GM18511 (cell line): Measurements from ENCODE around the gene SDK2.
"Not testable (repeated sequence)": the region's sequence is repeated elsewhere in the genome, so short reads cannot be mapped to it uniquely, and the experiment has no call there.

Experiments
- ATAC-seq: cut with Tn5 transposase; IDR thresholded peaks from one replicate; pipeline ENCODE4 v1.9.1; 2021; ENCODE audit warnings: mild to moderate bottlenecking, moderate library complexity; ENCODE audit not compliant: unreplicated experiment

SDK2 gene

DNA sequence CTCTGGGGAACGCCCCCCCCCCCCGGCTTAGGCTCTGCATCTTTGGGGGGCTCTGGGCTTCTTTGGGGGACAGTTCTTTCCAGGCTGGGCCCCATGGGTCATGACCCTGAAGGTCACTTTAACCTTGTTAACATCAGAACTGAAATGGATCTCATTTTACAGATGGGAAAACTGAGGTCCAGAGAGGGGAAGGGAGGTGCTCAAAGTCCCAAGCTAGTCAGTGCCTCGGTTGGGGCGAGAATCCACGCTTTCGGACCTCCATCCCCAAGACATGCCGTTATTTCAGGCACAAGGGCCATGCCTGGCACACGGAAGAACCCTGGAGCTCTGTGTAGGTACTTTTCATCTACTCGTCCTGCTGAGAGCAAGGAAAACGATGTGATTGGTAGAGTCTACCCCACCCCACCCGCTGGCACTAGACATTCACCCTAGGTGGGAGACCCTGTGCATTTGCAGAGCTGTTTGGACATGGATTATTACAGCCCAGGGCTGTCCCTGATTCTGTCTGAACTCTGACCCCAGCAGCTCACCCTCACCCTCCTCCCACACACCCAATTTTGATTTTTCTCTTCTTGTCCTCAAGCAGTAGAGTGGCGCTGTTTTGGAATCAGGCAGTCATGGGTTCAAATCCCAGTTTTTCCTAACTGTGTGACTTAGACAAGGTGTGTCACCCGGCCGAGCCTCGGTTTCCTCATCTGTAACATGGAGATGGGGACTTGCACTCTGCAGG, 177.4 kb downstream of the SDK2 start:
- ATAC-seq: no peak

DNA sequence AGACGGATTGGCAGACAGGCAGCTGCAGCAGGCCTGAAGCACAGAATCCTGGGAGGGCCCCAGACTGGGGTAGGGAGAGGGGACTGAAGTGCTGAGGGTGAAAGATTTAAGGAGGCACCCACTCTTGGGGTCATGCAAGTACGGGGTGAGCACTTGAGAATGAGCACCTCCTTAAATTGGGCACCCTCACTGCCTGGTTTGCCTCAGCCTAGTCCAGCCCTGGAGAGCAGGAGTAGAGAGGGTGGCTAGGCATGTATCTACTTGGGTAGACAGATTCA, 178.4 kb downstream of the SDK2 start:
- no peak for ATAC-seq

DNA sequence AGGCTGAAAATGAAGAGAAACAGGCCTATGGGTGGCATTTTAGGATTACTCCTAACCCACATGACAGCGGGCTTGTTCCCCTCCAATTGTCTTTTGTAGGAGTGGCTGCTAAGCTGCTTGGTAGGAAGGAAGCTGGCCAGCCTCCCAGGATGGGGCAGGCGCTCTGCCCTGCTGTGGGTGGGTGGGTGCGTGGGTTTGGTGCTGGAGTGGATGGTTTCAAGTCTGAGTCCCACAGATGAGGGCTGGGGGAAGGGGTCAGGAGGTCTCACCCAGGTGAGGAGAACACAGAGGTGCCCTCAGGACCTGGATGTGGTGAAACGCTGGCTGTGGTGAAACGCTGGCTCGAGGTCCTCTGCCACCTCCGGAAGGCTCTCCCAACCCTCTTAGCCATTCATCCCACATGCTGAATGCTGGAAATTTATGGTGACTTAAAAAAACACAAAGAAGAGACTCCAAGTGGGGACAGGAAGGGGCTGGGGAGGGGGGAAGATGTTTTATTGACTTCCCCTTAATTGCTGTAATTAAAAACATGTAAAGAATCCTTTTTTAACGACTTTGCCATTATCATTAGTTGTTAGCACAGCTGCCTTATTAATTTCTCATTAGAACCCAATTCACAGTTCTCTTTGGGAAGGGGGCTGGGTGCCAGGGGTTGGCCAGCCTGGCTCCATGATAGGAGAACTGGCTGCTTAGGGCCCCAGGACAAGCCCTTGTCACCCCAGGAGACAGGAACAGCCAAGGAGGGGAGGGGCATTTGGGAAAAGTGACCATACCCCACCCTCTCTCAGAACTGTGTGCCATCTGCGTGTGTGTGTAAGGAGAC, 178.9 kb downstream of the SDK2 start:
- no peak for ATAC-seq

DNA sequence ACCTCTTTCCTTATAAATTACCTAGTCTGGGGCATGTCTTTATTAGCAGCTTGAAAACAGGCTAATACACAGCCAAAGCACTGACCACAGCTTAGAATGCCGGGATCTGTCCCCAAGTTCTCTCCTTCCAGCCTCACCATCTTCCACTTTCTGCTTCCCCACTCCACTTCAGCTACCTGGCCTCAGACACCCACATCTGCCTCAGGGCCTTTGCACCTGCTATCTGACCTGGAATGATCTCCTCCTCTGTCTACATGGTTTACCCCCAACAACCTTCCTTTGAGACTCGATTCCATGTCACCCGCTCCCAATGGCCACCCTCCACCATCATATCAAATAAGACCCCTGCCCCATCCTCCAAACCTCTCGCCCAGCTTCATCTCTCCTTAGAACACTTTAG, 179.8 kb downstream of the SDK2 start:
- no peak for ATAC-seq

DNA sequence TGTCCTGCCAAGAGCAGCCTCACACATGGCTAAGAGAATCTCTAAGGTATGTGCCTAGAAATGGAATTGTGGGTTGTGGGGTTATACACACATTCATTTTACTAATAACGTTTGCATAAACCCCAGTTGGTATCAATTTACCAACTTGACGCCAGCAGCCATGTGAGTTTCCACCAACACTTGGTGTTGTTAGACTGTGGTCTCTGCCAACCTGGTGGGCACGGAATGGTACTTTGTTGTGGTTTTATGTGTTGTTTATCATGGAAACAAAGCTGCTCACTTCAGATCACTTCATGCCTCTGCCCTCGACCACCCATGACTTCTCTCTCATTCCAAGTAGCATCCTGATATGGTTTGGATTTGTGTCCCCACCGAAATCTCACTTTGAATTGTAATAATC, 180.4 kb downstream of the SDK2 start:
- no peak for ATAC-seq

DNA sequence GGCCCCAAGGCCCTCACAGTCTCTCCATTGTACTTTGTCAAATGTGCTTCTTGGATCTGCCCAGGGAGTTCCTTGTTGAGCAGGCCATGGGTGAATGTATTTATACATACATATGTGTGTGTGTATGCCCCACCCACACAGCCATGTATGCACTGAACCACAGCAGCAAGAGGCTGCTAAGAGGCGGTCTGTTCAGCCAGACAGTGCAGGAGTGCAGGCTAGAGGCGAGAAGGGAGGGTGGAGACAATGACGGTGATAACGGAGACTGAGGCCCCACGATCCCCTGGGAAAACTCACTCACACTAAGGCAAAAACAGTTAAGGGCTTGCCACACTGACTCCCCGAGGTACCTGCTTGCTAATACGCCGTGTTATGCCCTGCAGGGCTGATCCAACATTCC, 181.4 kb downstream of the SDK2 start:
- no peak for ATAC-seq

DNA sequence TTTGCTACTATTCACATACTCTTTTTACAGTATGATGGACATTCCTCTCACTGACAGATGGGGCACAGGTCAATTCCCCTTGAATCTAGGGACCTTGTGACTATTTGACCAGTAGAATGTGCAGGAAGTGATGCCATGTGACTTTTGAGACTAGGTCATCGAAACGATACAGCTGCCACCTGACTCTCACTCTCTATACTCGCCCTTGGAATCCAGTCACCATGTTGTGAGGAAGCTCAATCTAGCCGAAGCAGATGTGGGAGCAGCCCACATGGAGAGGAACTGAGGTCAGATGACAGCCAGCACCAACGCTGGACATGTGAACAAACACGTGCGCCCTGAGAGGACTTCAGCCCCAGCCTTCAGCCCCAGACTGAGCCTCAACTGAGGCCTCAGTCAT, 184.3 kb downstream of the SDK2 start:
- ATAC-seq: no peak

DNA sequence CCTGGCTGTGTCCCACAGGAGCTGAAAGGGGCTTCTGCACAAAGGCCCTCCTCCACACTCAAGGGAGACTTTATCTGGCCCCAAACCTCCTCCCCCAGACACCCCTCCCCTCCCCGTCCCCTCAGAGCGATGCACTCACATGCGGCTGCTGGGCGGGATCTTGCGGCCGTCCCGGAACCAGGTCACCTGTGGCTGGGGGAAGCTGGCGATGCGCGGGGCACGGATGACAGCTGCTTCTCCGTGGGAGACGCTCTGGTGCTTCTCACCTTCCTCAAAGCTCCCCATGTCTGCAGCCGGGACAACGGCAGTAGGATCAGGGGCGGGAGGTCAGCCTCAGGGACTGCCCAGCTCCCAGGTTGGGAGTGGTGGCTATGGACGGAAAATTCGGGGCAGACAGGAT, 188.5 kb downstream of the SDK2 start:
- ATAC-seq: no peak

DNA sequence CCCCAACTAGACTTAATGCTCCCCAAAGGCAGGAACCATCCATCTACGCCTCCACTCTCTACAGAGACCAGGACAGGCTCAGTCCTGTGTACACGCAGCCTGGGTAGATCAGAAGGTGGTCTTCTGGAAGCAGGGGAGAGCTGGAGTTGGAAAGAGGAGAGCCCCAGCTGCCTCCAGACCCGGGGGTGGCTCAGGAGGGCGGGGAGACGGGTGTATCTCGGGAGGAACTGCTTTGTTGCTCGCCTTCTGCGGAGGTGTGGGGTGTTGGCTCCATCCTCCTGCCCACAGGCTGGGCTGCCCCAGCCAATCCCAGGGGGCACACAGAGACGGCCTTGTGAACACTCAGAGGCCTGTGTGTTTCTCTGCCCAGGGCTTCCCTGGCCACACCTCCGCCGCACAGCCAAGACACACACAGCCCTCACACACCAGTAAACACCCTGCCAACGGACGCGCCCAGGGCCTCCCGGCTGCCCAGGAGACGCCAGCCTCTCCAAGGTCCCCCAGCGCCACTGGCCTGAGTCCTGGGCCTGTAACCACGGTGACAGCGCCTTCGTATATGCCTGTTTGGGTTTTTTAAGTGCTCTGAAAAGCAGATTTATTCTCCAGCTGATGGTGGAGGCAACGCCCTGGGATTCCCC, 189.1 kb downstream of the SDK2 start:
- ATAC-seq: no peak

DNA sequence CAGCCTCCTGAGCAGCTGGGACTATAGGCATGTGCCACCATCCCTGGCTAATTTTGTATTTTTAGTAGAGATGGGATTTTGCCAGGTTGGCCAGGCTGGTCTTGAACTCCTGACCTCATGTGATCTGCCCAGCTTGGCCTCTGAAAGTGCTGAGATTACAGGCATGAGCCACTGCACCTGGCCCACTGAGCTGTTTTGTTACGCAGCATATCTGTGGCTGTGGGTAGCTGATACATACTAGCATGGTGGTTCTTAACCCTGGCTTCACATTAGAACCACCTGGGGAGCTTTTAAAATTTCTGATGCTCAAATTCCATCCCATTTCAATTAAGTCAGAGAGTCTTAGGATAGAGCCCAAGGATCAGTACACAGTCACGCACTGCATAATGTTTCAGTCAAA, 190.8 kb downstream of the SDK2 start:
- ATAC-seq: not testable (repeated sequence)

DNA sequence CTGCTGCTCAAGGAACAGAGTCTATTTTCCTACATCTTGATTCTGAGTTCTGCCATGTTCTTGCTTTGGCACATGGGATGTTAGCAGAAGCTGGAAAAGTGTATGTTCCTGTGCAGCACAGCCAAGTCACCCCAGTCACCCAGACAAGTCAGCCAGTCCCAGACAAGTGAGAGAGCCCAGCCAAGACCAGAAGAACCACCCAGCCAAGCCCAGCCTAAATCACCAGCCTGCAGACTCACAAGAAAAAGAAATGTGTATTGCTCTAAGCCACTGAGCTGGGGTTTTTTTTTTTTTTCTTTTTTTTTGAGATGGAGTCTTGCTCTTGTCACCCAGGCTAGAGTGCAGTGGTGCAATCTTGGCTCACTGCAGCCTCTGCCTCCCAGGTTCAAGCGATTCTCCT, 191.2 kb downstream of the SDK2 start:
- ATAC-seq: no peak

DNA sequence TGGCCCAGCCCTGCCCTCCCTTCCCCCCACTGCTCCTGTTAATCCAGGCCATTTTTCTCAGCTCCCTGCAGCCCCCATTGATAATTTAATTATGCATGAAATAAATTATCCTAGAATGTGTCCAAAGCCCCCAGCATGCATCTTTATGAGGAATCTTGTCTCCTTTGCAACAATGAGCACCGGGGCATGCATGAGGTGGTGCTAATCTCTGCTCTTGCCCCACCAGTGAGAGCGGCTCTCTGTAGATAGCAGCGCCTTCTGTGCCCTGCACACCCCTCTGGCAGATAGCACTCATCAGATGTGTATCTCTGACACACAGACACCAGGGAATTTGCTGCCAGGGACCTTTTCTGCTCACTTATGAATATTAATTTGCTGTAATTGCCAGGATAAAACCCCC, 192.2 kb downstream of the SDK2 start:
- no peak for ATAC-seq

DNA sequence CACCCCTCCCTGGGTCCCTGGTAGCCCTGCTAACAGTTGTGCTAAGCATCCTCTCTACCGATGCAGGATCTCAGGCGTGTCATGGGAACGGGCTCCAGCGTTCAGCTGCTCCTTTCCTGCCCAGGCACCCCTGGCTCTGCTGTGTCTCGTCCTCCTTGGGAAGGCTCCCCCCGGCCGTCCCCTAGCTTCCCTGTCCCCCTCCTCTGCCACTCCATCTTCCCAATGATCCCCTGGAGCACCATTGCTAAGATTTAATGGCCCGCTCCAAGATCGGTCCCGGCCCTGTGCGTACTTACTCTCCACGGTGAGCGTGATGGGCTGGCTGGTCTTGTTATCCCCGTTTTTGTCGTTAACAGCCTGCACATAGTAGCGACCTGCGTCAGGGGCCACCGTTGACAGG, 196.9 kb downstream of the SDK2 start:
- no peak for ATAC-seq

DNA sequence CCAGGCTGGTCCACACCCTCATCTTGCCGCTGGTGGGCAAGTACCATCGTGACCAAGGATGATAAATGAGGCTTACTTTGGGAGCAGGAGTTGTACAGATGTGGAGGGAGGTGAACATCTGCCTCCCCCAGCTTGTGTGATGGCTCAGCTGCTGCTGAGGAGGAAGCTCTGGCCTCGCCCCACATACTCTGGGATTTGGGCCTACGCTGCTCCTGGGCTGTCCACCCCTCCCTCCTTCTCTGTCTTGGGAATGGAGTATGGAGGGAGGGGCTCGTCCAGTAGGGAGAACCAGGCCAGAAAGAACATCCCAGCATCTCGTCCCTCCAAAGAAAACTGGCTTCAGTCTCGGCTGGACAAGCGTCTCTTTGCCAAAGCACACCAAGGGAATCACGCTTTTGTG, 197.6 kb downstream of the SDK2 start:
- no peak for ATAC-seq

DNA sequence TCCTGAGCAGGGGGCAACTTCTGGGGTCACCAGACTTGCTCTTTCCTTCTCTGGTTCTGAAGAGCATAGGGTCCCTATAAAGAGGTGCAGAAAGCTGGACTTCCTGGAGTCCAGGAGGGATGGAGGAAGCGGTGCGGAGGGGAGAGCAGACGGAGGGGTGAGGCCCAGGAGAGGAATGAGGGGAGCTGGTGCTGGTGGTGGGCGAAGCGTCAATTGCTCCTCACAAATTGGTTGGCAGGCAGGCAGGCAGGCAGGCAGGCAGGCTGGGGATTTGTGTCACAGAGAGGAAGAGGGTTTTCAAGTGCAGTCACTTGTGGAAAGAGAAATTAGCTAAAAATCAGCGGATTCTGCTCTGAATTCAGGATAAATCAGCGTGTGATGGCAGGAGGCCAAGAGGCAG, 198.8 kb downstream of the SDK2 start:
- no peak for ATAC-seq

DNA sequence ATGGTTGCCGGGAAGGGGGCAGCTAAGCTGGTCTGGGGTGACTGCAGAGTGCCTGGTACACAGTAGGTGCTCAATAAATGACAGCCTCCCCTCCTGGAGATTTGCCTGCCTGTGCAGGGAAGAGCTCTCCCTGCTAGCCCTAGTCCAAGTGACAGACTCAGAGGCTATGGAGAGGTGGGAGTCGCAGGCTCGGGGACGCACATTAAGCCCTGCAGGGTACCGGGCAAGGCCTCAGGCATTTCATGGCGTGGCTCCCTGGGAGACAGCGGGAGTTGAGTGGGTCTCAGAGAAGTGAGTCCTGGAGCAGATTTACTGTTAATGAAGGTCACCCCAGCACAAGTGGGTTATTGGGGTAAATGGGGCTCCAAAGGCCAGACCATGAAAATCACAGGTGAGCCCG, 200.2 kb downstream of the SDK2 start:
- ATAC-seq: no peak

DNA sequence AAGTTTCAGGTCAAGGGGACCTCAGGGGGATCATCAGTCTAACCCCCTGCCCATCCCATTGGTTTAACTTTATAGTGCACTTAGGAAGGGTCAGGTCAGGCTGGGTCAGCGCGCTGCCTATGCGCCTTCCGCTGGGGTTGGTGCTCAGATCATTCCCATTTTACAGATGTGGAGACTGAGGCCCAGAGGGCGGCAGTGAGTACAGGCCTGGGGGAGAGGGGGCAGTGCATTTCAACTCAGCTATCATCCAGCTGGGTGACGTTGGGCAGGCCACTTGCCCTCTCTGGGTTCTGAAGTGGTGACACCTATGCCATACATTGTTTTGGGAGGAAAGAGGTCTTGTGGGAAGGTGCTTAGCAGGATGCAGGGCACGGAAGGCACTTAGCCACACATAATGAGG, 204.6 kb downstream of the SDK2 start:
- ATAC-seq: no peak

DNA sequence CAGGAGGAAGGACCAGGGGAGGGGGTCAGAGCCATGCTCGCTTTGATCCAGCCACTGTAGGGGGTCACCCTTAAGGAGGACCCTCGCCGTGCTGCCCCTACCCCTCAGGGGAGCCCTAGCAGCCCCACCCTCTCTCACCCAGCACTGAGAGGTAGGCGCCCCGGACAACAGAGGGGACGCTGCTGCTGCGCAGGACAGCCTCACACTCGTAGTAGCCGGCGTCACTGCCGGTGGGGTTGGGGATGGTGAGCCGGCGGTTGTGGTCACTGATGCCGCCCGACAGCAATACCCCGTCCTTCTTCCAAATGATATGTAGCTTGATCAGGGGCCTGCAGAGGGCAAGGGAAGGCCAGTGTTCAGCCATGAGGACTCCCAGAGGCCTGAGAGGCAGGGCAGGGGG, 206.4 kb downstream of the SDK2 start:
- no peak for ATAC-seq

DNA sequence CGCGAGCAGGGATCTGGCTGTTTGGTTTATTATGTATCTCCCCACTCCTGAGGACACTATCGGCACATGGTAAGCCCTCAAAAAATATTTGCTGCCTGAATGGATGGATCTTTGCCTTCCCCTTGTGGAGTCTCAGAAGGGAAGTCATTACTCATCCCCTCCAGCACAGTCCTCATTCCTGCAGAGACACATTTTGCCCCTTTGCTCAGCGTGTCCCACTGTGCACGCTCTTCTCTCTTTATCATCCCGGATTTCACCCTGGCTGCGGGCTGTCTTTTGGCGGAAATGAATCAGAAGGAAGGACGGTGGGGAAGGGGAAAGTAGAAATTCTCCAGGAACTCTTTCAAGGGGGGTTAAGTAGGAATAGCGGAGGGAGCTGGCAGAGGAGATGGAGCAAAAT, 207.3 kb downstream of the SDK2 start:
- no peak for ATAC-seq

DNA sequence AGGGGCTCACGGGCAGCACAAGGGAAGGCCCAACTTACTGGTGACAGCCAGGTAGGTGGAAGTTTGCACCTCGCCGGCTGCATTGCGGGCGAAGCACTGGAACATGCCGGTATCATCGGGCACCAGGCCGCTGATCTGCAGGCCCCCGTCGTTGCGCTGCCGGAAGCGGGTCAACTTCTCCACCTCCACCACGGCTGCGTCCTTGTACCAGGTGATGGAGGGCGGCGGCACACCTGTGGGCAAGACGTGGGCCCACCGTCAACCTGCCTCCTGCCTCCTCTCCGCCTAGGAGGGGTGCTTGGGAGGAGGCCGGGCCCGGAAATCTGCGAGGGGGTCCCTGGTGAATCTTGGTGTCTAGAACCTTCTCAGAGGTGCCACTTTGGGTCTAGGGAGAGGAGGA, 208.8 kb downstream of the SDK2 start:
- ATAC-seq: no peak

DNA sequence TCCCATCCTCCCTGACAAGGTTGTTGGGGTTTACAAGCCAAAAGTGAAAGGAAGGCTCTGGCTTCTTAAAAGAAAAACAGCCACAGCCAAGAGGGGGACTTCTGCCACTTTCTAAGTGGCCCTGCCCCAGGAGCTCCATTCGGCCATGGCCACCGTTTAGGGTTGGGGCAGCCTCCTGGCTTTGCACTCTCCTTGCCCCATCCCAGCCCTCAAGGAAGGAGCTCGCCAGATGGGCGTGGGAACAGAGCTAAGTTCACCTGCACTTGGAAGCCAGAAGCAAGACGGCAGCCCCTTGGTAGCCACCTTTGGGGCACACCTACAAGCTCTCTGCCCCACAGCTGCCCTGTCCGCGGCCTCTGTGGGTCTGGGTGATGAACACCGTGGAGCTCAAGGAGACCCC, 210.1 kb downstream of the SDK2 start:
- no peak for ATAC-seq

DNA sequence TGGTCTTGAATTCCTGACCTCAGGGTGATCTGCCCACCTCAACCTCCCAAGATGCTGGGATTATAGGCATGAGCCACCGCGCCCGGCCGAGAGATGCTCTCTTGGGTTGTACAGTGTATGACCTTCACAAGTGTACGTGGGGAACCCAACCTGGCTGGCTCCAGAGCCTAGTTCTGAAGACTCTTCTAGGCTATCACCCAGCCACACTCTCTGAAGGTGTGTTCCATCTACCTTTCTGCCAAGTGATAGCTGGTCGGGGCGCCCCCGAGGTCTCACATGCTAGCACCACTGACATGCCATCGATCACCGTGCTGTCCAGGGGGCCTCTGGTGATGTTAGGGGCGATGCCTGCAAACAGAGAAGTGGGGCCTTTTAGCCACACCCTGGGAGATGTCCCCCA, 210.7 kb downstream of the SDK2 start:
- no peak for ATAC-seq
